GM18909 (cell line): ENCODE results near the gene B3GNT2.
"Not testable (repeated sequence)": the region's sequence is repeated elsewhere in the genome, so short reads cannot be mapped to it uniquely, and the experiment has no call there.

Experiments
- ATAC-seq: cut with Tn5 transposase; IDR thresholded peaks from one replicate; pipeline ENCODE4 v1.9.1; 2021; ENCODE audit warnings: mild to moderate bottlenecking; ENCODE audit not compliant: unreplicated experiment, poor library complexity

The B3GNT2 gene

GRCh38 chr2:62195421-62196277 is at the start of gene B3GNT2:
Gene B3GNT2, plus strand, starts transcription at chr2:62196115. Its CDS starts 26,106 bp downstream, at chr2:62222221.
- ATAC-seq = peak; percentile 54

- not testable (repeated sequence) for ATAC-seq
Observed at GRCh38 chr2:62146790-62147189, 49.1 kb upstream of the B3GNT2 start.

- ATAC-seq = no peak
Observed at GRCh38 chr2:62147610-62148301, 48.2 kb upstream of the B3GNT2 start.

- no peak for ATAC-seq
Observed at GRCh38 chr2:62149708-62150107, 46.2 kb upstream of the B3GNT2 start.

GRCh38 chr2:62150597-62151305 is 45.2 kb upstream of the B3GNT2 start:
- no peak for ATAC-seq

GRCh38 chr2:62151306-62151638 is 44.6 kb upstream of the B3GNT2 start:
- no peak for ATAC-seq

- ATAC-seq = no peak
Observed at GRCh38 chr2:62152000-62152399, 43.9 kb upstream of the B3GNT2 start.

- ATAC-seq = no peak
Observed at GRCh38 chr2:62156861-62157496, 38.9 kb upstream of the B3GNT2 start.

- no peak for ATAC-seq
Observed at GRCh38 chr2:62158444-62159121, 37.3 kb upstream of the B3GNT2 start.

GRCh38 chr2:62160691-62161090 is 35.2 kb upstream of the B3GNT2 start:
- ATAC-seq = not testable (repeated sequence)

GRCh38 chr2:62163106-62163831 is 32.6 kb upstream of the B3GNT2 start:
- no peak for ATAC-seq

GRCh38 chr2:62163834-62164233 is 32.1 kb upstream of the B3GNT2 start:
- no peak for ATAC-seq

- no peak for ATAC-seq
Observed at GRCh38 chr2:62175728-62176127, 20.2 kb upstream of the B3GNT2 start.

- ATAC-seq = no peak
Observed at GRCh38 chr2:62176801-62177200, 19.1 kb upstream of the B3GNT2 start.

- ATAC-seq = no peak
Observed at GRCh38 chr2:62177392-62178049, 18.4 kb upstream of the B3GNT2 start.

GRCh38 chr2:62178741-62179271 is 17.1 kb upstream of the B3GNT2 start:
- ATAC-seq = no peak

- peak; percentile 47 for ATAC-seq
Observed at GRCh38 chr2:62180975-62181374, 14.9 kb upstream of the B3GNT2 start.

GRCh38 chr2:62181843-62182242 is 14.1 kb upstream of the B3GNT2 start:
- ATAC-seq = no peak
